ENCODE data around the gene PRLHR.
A peak's percentile ranks its signal among the peaks of the same experiment; 100 is the strongest.

The PRLHR gene

GRCh38 chr10:118557946-118558345 is 37.5 kb downstream of the PRLHR start:
- DNase-seq = no peak

GRCh38 chr10:118551535-118552100 is 43.8 kb downstream of the PRLHR start:
- no peak for DNase-seq

- no peak for DNase-seq
Measured at GRCh38 chr10:118547282-118547681, 48.2 kb downstream of the PRLHR start.

- no peak for DNase-seq
Measured at GRCh38 chr10:118546479-118546878, 49.0 kb downstream of the PRLHR start.

- DNase-seq = no peak
Measured at GRCh38 chr10:118545381-118545780, 50.1 kb downstream of the PRLHR start.

- no peak for DNase-seq
Measured at GRCh38 chr10:118544401-118544948, 51.0 kb downstream of the PRLHR start.

- DNase-seq = peak; percentile 21 to 63
Measured at GRCh38 chr10:118543714-118544400, 51.6 kb downstream of the PRLHR start.

- no peak for DNase-seq
Measured at GRCh38 chr10:118542745-118543144, 52.7 kb downstream of the PRLHR start.

GRCh38 chr10:118542205-118542604 is 53.2 kb downstream of the PRLHR start:
- no peak for DNase-seq

- DNase-seq = no peak
Measured at GRCh38 chr10:118541718-118542117, 53.7 kb downstream of the PRLHR start.
